ENCODE measurements around the gene FOXK1.

- TF ChIP-seq CTCF (IDR thresholded peaks at IDR 0.05): peak; percentile 14 to 63 (median 52)
- no peak for TF ChIP-seq POLR2A (IDR thresholded peaks at IDR 0.05)
- no peak for TF ChIP-seq POLR2AphosphoS5 (IDR thresholded peaks at IDR 0.05)
Measured at GRCh38 chr7:4791738-4792536, 109.8 kb downstream of the FOXK1 start.

Data from prostate gland (tissue), 2 donors.